Naive thymus-derived CD8-positive, alpha-beta T cell (primary cell): ENCODE results near the gene CHSY1. TPM values are rescaled to one million over a fixed set of nuclear protein-coding genes. Genes with fewer than 3 reads are reported as not detected.

Experiments
- ATAC-seq, 2 donors: fragments of 150-1000 bp; cut with Tn5 transposase in 1 of 2; sonication (Bioruptor Pico), chemical (Tn5 transposase) in 1 of 2; 1 replicate in 1 of 2; 2 replicates in 1 of 2; pipeline ENCODE4 v1.10.0; 2021; ENCODE audit warnings: mild to moderate bottlenecking in 2 of 2, moderate library complexity in 2 of 2
- POLR2A ChIA-PET: fragments of 350-600 bp; sonication (Branson Sonifier 250); formaldehyde crosslinking; loops from one replicate; lab custom pipeline; 2021; ENCODE audit warnings: antibody characterized with exemption; lab: Charles Lee
- DNase-seq, 10 donors: peaks; one replicate each; pipeline versions ENCODE4 v3.0.0 to v3.0.0-alpha.2; 2020 to 2022
- H3K27ac Mint-ChIP-seq, 10 donors: one replicate each; pipeline ENCODE4 v1.8.0; 2020 to 2022; ENCODE audit warnings: mild to moderate bottlenecking in 10 of 10, mixed read lengths in 10 of 10, moderate library complexity in 4 of 10, inconsistent platforms in 1 of 10
- H3K27me3 Mint-ChIP-seq, 5 donors: one replicate each; pipeline ENCODE4 v1.8.0; 2021 to 2022; ENCODE audit warnings: mixed read lengths in 5 of 5
- H3K36me3 Mint-ChIP-seq, 3 donors: one replicate each; pipeline ENCODE4 v1.8.0; 2020 to 2022; ENCODE audit warnings: mixed read lengths in 3 of 3, mild to moderate bottlenecking in 2 of 3, inconsistent platforms in 1 of 3
- H3K4me1 Mint-ChIP-seq, 4 donors: one replicate each; pipeline ENCODE4 v1.8.0; 2021 to 2022; ENCODE audit warnings: mixed read lengths in 4 of 4
- H3K4me3 Mint-ChIP-seq, 10 donors: one replicate each; pipeline ENCODE4 v1.8.0; 2020 to 2022; ENCODE audit warnings: mild to moderate bottlenecking in 10 of 10, mixed read lengths in 10 of 10, moderate library complexity in 6 of 10, inconsistent platforms in 1 of 10
- H3K9me3 Mint-ChIP-seq, 9 donors: one replicate each; pipeline ENCODE4 v1.8.0; 2020 to 2022; ENCODE audit warnings: mixed read lengths in 9 of 9, mild to moderate bottlenecking in 3 of 9, inconsistent platforms in 1 of 9, moderate library complexity in 1 of 9
- polyA plus RNA-seq, 3 donors: library from polyadenylated mRNA; unstranded; fragments of 300-500 nt; fragmentation: Illumina TruSeq; gene quantifications; one replicate each; pipeline ENCODE4 v1.2.3, GENCODE V29; 2021
- total RNA-seq, 8 experiments: library from RNA in 2 of 8; stranded (reverse) in 2 of 8; gene quantifications; one replicate each; pipeline ENCODE4 v1.2.3 and lab custom pipeline; 2021 to 2026

Gene CHSY1
- total and polyA plus RNA-seq, 5 experiments from 2014 or later: 0.96 to 12.9 (median 1.7) TPM

- Mint-ChIP-seq H3K9me3 (peaks cover 0 to 3% (median 0%) of the 10 kb centered on the region in 9 donors), H3K27me3 (no peaks in the 10 kb centered on the region), H3K36me3 (peaks cover 0 to 87% (median 19%) of the 10 kb centered on the region in 3 donors), H3K27ac (peak overlapping the region in 2 of 10 donors; percentile 4 to 39), H3K4me1 (peaks cover 8 to 20% (median 13%) of the 10 kb centered on the region in 4 donors), H3K4me3 (no peak overlapping the region)
- DNase-seq (no peak), ATAC-seq (no peak)
- POLR2A ChIA-PET: no interaction called here
Measured at GRCh38 chr15:101283931-101284330, 32.1 kb upstream of the CHSY1 start.

- H3K27ac Mint-ChIP-seq: peak overlapping the region in 4 of 10 donors; percentile 25 to 75 (median 55)
Measured at GRCh38 chr15:101280007-101280406, 28.2 kb upstream of the CHSY1 start.

GRCh38 chr15:101277943-101278564 is 26.2 kb upstream of the CHSY1 start:
- no peak for ATAC-seq
- H3K4me1 Mint-ChIP-seq: peaks cover 7 to 27% (median 20%) of the 10 kb centered on the region in 4 donors
- POLR2A ChIA-PET: interaction anchor here (1.6 kb wide), 1 partner anchor 16 kb away, joined by 10 read pairs; the partner anchor contains the start of gene SNRPA1
- no peaks in the 10 kb centered on the region for H3K27me3 Mint-ChIP-seq
- peaks cover 8 to 52% (median 17%) of the 10 kb centered on the region in 3 donors for H3K36me3 Mint-ChIP-seq
- H3K9me3 Mint-ChIP-seq: no peaks in the 10 kb centered on the region
- H3K4me3 Mint-ChIP-seq: peak overlapping the region; percentile 85 to 100 (median 90)
- peak overlapping the region; percentile 61 to 95 (median 92) for H3K27ac Mint-ChIP-seq
- no peak for DNase-seq

More at GRCh38 chr15:101280007-101280406, 28.2 kb upstream of the CHSY1 start:
- no peaks in the 10 kb centered on the region for H3K27me3 Mint-ChIP-seq
- POLR2A ChIA-PET: no interaction called here
- H3K36me3 Mint-ChIP-seq: peaks cover 0 to 52% (median 7%) of the 10 kb centered on the region in 3 donors
- ATAC-seq: no peak
- no peak for DNase-seq
- no peaks in the 10 kb centered on the region for H3K9me3 Mint-ChIP-seq
- H3K4me1 Mint-ChIP-seq: peaks cover 5 to 25% (median 15%) of the 10 kb centered on the region in 4 donors
- no peak overlapping the region for H3K4me3 Mint-ChIP-seq

- DNase-seq (peak; percentile 74 to 96 (median 84)), ATAC-seq (peak; percentile 96)
- POLR2A ChIA-PET: interaction anchor here (1.6 kb wide), 1 partner anchor 17 kb away, joined by 10 read pairs; the partner anchor contains the start of gene SNRPA1
- Mint-ChIP-seq H3K27me3 (no peaks in the 10 kb centered on the region), H3K4me3 (peak within 1 kb of the TSS; percentile 90 to 100 (median 96)), H3K36me3 (peaks cover 8 to 52% (median 20%) of the 10 kb centered on the region in 3 donors), H3K27ac (peak within 1 kb of the TSS; percentile 87 to 98 (median 95)), H3K4me1 (peaks cover 7 to 27% (median 20%) of the 10 kb centered on the region in 4 donors), H3K9me3 (no peaks in the 10 kb centered on the region)
Measured at GRCh38 chr15:101277038-101277822, 25.4 kb upstream of the CHSY1 start, which contains the start of gene SELENOS. TSS of gene SELENOS (minus strand) at chr15:101277485. CDS start at chr15:101277417, 68 bp downstream.

- no peaks in the 10 kb centered on the region for H3K27me3 Mint-ChIP-seq
- no peaks in the 10 kb centered on the region for H3K9me3 Mint-ChIP-seq
- POLR2A ChIA-PET: interaction anchor here (0.9 to 1.1 kb wide), 2 partner anchors 18 to 375 kb away, joined by 3 to 4 read pairs; partner anchors contain the start of gene TM2D3
- ATAC-seq (peak in 1 of 2 donors; percentile 19), DNase-seq (peak in 1 of 10 donors; percentile 25)
- H3K4me3 Mint-ChIP-seq: peak overlapping the region; percentile 90 to 100 (median 96)
- H3K36me3 Mint-ChIP-seq: peaks cover 8 to 52% (median 20%) of the 10 kb centered on the region in 3 donors
- H3K4me1 Mint-ChIP-seq: peaks cover 5 to 27% (median 20%) of the 10 kb centered on the region in 4 donors
- H3K27ac Mint-ChIP-seq: peak overlapping the region; percentile 84 to 98 (median 95)
Measured at GRCh38 chr15:101276501-101277037, 24.7 kb upstream of the CHSY1 start.

- no peak for ATAC-seq
- Mint-ChIP-seq H3K9me3 (no peaks in the 10 kb centered on the region), H3K36me3 (peaks cover 8 to 47% (median 18%) of the 10 kb centered on the region in 3 donors), H3K27ac (peak overlapping the region in 6 of 10 donors; percentile 0 to 73 (median 12)), H3K27me3 (no peaks in the 10 kb centered on the region), H3K4me1 (peaks cover 5 to 27% (median 20%) of the 10 kb centered on the region in 4 donors), H3K4me3 (peak overlapping the region in 2 of 10 donors; percentile 25 to 52)
- POLR2A ChIA-PET: no interaction called here
- no peak for DNase-seq
Measured at GRCh38 chr15:101275018-101275417, 23.2 kb upstream of the CHSY1 start.

GRCh38 chr15:101273534-101273933 is 21.7 kb upstream of the CHSY1 start:
- POLR2A ChIA-PET: no interaction called here

GRCh38 chr15:101272584-101272983 is 20.7 kb upstream of the CHSY1 start:
- no peaks in the 10 kb centered on the region for H3K9me3 Mint-ChIP-seq
- H3K4me1 Mint-ChIP-seq: peaks cover 5 to 19% (median 15%) of the 10 kb centered on the region in 4 donors
- H3K36me3 Mint-ChIP-seq: peaks cover 8 to 59% (median 18%) of the 10 kb centered on the region in 3 donors
- H3K27me3 Mint-ChIP-seq: no peaks in the 10 kb centered on the region
- POLR2A ChIA-PET: no interaction called here
- ATAC-seq (no peak), DNase-seq (no peak)
- H3K4me3 Mint-ChIP-seq: no peak overlapping the region
- H3K27ac Mint-ChIP-seq: peak overlapping the region in 1 of 10 donors; percentile 79

More at GRCh38 chr15:101273534-101273933, 21.7 kb upstream of the CHSY1 start:
- Mint-ChIP-seq H3K27ac (peak overlapping the region in 4 of 10 donors; percentile 13 to 78 (median 46)), H3K9me3 (no peaks in the 10 kb centered on the region), H3K4me3 (no peak overlapping the region), H3K4me1 (peaks cover 5 to 24% (median 19%) of the 10 kb centered on the region in 4 donors), H3K27me3 (no peaks in the 10 kb centered on the region), H3K36me3 (peaks cover 8 to 59% (median 18%) of the 10 kb centered on the region in 3 donors)
- ATAC-seq: no peak
- DNase-seq: no peak

- DNase-seq: no peak
- peaks cover 8 to 54% (median 15%) of the 10 kb centered on the region in 3 donors for H3K36me3 Mint-ChIP-seq
- POLR2A ChIA-PET: no interaction called here
- no peaks in the 10 kb centered on the region for H3K27me3 Mint-ChIP-seq
- H3K9me3 Mint-ChIP-seq: no peaks in the 10 kb centered on the region
- no peak for ATAC-seq
- peaks cover 0 to 4% (median 0%) of the 10 kb centered on the region in 4 donors for H3K4me1 Mint-ChIP-seq
- H3K27ac Mint-ChIP-seq: peak overlapping the region in 4 of 10 donors; percentile 20 to 88 (median 30)
- no peak overlapping the region for H3K4me3 Mint-ChIP-seq
Measured at GRCh38 chr15:101269479-101270223, 17.8 kb upstream of the CHSY1 start.

- DNase-seq: no peak
- Mint-ChIP-seq H3K27ac (peak overlapping the region in 3 of 10 donors; percentile 46 to 88 (median 56)), H3K27me3 (no peaks in the 10 kb centered on the region), H3K4me1 (peaks cover 0 to 2% (median 0%) of the 10 kb centered on the region in 4 donors), H3K36me3 (peaks cover 0 to 33% (median 3%) of the 10 kb centered on the region in 3 donors), H3K9me3 (no peaks in the 10 kb centered on the region), H3K4me3 (no peak overlapping the region)
- no peak for ATAC-seq
- POLR2A ChIA-PET: interaction anchor here (0.9 to 1.6 kb wide), 2 partner anchors 16 to 18 kb away, joined by 3 read pairs; no protein-coding TSS in a partner anchor
Measured at GRCh38 chr15:101267320-101268104, 15.7 kb upstream of the CHSY1 start.

- no peak overlapping the region for H3K27ac Mint-ChIP-seq
- H3K36me3 Mint-ChIP-seq: peaks cover 0 to 25% (median 3%) of the 10 kb centered on the region in 3 donors
- POLR2A ChIA-PET: interaction anchor here (1.6 kb wide), 1 partner anchor 15 kb away, joined by 3 read pairs; no protein-coding TSS in a partner anchor
- ATAC-seq (no peak), DNase-seq (no peak)
- peaks cover 0 to 2% (median 0%) of the 10 kb centered on the region in 5 donors for H3K27me3 Mint-ChIP-seq
- no peak overlapping the region for H3K4me3 Mint-ChIP-seq
- peaks cover 0 to 2% (median 0%) of the 10 kb centered on the region in 4 donors for H3K4me1 Mint-ChIP-seq
- H3K9me3 Mint-ChIP-seq: no peaks in the 10 kb centered on the region
Measured at GRCh38 chr15:101266787-101267186, 14.9 kb upstream of the CHSY1 start.
